Activated T-helper 17 cell treated with anti-CD3 and anti-CD28 coated beads, Interleukin-2, amount 50 U/mL, for 72 hours (primary cell): ENCODE data around the gene SAMD4A. TPM values are rescaled to one million over a fixed set of nuclear protein-coding genes. Genes with fewer than 3 reads are reported as not detected.

Experiments used
- ATAC-seq: fragments of 150-1000 bp; cut with Tn5 transposase; replicated peaks from 2 replicates; pipeline ENCODE4 v1.10.0; 2021; ENCODE audit warnings: mild to moderate bottlenecking, moderate library complexity
- H3K27ac Mint-ChIP-seq: one replicate; pipeline ENCODE4 v1.8.0; 2022; ENCODE audit warnings: mixed read lengths
- H3K27me3 Mint-ChIP-seq: one replicate; pipeline ENCODE4 v1.8.0; 2022; ENCODE audit warnings: mixed read lengths
- H3K36me3 Mint-ChIP-seq: one replicate; pipeline ENCODE4 v1.8.0; 2022; ENCODE audit warnings: low read depth, mild to moderate bottlenecking, mixed read lengths
- H3K4me1 Mint-ChIP-seq: one replicate; pipeline ENCODE4 v1.8.0; 2022; ENCODE audit warnings: mixed read lengths
- H3K4me3 Mint-ChIP-seq: one replicate; pipeline ENCODE4 v1.8.0; 2022; ENCODE audit warnings: mild to moderate bottlenecking, mixed read lengths
- H3K9me3 Mint-ChIP-seq: one replicate; pipeline ENCODE4 v1.8.0; 2022; ENCODE audit warnings: mixed read lengths
- total RNA-seq, 2 donors: library from RNA; stranded (reverse); gene quantifications; one replicate each; pipeline ENCODE4 v1.2.3, GENCODE V29; 2022

Gene SAMD4A
- total RNA-seq, 2 donors from 2014 or later = 3.2 to 4.4 TPM

GRCh38 chr14:54778618-54779345 lies 211.9 kb downstream of the SAMD4A start:
- no peak for ATAC-seq
- H3K4me3 Mint-ChIP-seq = no peak overlapping the region
- no peak overlapping the region for H3K27ac Mint-ChIP-seq
- H3K4me1 Mint-ChIP-seq = peaks cover 13% of the 10 kb centered on the region
- no peaks in the 10 kb centered on the region for H3K9me3 Mint-ChIP-seq
- H3K36me3 Mint-ChIP-seq = peaks cover 6% of the 10 kb centered on the region
- H3K27me3 Mint-ChIP-seq = peaks cover 7% of the 10 kb centered on the region

GRCh38 chr14:54781080-54781479 lies 214.2 kb downstream of the SAMD4A start:
- Mint-ChIP-seq H3K36me3 (peaks cover 6% of the 10 kb centered on the region), H3K27me3 (peaks cover 7% of the 10 kb centered on the region), H3K9me3 (no peaks in the 10 kb centered on the region), H3K27ac (no peak overlapping the region), H3K4me3 (no peak overlapping the region), H3K4me1 (peaks cover 8% of the 10 kb centered on the region)
- no peak for ATAC-seq

- ATAC-seq = no peak
- Mint-ChIP-seq H3K4me3 (no peak overlapping the region), H3K27ac (no peak overlapping the region), H3K4me1 (peaks cover 1% of the 10 kb centered on the region), H3K27me3 (peaks cover 7% of the 10 kb centered on the region), H3K9me3 (no peaks in the 10 kb centered on the region), H3K36me3 (peaks cover under 1% of the 10 kb centered on the region)
These were observed 215.2 kb downstream of the SAMD4A start for GRCh38 chr14:54781961-54782750.

- H3K9me3 Mint-ChIP-seq = no peaks in the 10 kb centered on the region
- H3K27ac Mint-ChIP-seq = no peak overlapping the region
- H3K4me1 Mint-ChIP-seq = no peaks in the 10 kb centered on the region
- peaks cover 7% of the 10 kb centered on the region for H3K27me3 Mint-ChIP-seq
- H3K4me3 Mint-ChIP-seq = no peak overlapping the region
- no peak for ATAC-seq
- no peaks in the 10 kb centered on the region for H3K36me3 Mint-ChIP-seq
These were observed 216.1 kb downstream of the SAMD4A start for GRCh38 chr14:54782751-54783659.

GRCh38 chr14:54783660-54784015 lies 216.7 kb downstream of the SAMD4A start:
- H3K4me1 Mint-ChIP-seq = no peaks in the 10 kb centered on the region
- peaks cover 7% of the 10 kb centered on the region for H3K27me3 Mint-ChIP-seq
- no peaks in the 10 kb centered on the region for H3K36me3 Mint-ChIP-seq
- H3K9me3 Mint-ChIP-seq = no peaks in the 10 kb centered on the region
- ATAC-seq = no peak
- peak overlapping the region; percentile 12 for H3K27ac Mint-ChIP-seq
- no peak overlapping the region for H3K4me3 Mint-ChIP-seq

- H3K36me3 Mint-ChIP-seq = no peaks in the 10 kb centered on the region
- peaks cover 7% of the 10 kb centered on the region for H3K27me3 Mint-ChIP-seq
- ATAC-seq = no peak
- H3K4me1 Mint-ChIP-seq = no peaks in the 10 kb centered on the region
- peak overlapping the region; percentile 12 for H3K27ac Mint-ChIP-seq
- H3K4me3 Mint-ChIP-seq = no peak overlapping the region
- no peaks in the 10 kb centered on the region for H3K9me3 Mint-ChIP-seq
These were observed 217.1 kb downstream of the SAMD4A start for GRCh38 chr14:54784060-54784459.

- H3K9me3 Mint-ChIP-seq = no peaks in the 10 kb centered on the region
- H3K4me1 Mint-ChIP-seq = no peaks in the 10 kb centered on the region
- no peaks in the 10 kb centered on the region for H3K36me3 Mint-ChIP-seq
- H3K4me3 Mint-ChIP-seq = no peak overlapping the region
- no peak overlapping the region for H3K27ac Mint-ChIP-seq
- peaks cover 7% of the 10 kb centered on the region for H3K27me3 Mint-ChIP-seq
- no peak for ATAC-seq
These were observed 217.7 kb downstream of the SAMD4A start for GRCh38 chr14:54784657-54785056.

GRCh38 chr14:54785136-54785777 lies 218.3 kb downstream of the SAMD4A start:
- no peaks in the 10 kb centered on the region for H3K4me1 Mint-ChIP-seq
- no peaks in the 10 kb centered on the region for H3K36me3 Mint-ChIP-seq
- no peaks in the 10 kb centered on the region for H3K9me3 Mint-ChIP-seq
- H3K27ac Mint-ChIP-seq = no peak overlapping the region
- peaks cover 7% of the 10 kb centered on the region for H3K27me3 Mint-ChIP-seq
- no peak for ATAC-seq
- H3K4me3 Mint-ChIP-seq = no peak overlapping the region

- Mint-ChIP-seq H3K9me3 (no peaks in the 10 kb centered on the region), H3K27ac (no peak overlapping the region), H3K27me3 (peaks cover 3% of the 10 kb centered on the region), H3K36me3 (no peaks in the 10 kb centered on the region), H3K4me1 (no peaks in the 10 kb centered on the region), H3K4me3 (no peak overlapping the region)
- no peak for ATAC-seq
These were observed 219.1 kb downstream of the SAMD4A start for GRCh38 chr14:54785778-54786770.

GRCh38 chr14:54786838-54787237 lies 219.9 kb downstream of the SAMD4A start:
- ATAC-seq = no peak

GRCh38 chr14:54787261-54787660 lies 220.3 kb downstream of the SAMD4A start:
- Mint-ChIP-seq H3K4me1 (no peaks in the 10 kb centered on the region), H3K27ac (no peak overlapping the region), H3K27me3 (no peaks in the 10 kb centered on the region), H3K9me3 (no peaks in the 10 kb centered on the region), H3K36me3 (no peaks in the 10 kb centered on the region), H3K4me3 (no peak overlapping the region)
- no peak for ATAC-seq

More at GRCh38 chr14:54786838-54787237, 219.9 kb downstream of the SAMD4A start:
- Mint-ChIP-seq H3K9me3 (no peaks in the 10 kb centered on the region), H3K27me3 (no peaks in the 10 kb centered on the region), H3K27ac (no peak overlapping the region), H3K4me3 (no peak overlapping the region), H3K36me3 (no peaks in the 10 kb centered on the region), H3K4me1 (no peaks in the 10 kb centered on the region)

GRCh38 chr14:54788701-54789100 lies 221.8 kb downstream of the SAMD4A start:
- Mint-ChIP-seq H3K27ac (no peak overlapping the region), H3K9me3 (no peaks in the 10 kb centered on the region), H3K4me1 (no peaks in the 10 kb centered on the region), H3K36me3 (no peaks in the 10 kb centered on the region), H3K4me3 (no peak overlapping the region), H3K27me3 (no peaks in the 10 kb centered on the region)
- ATAC-seq = no peak

- Mint-ChIP-seq H3K36me3 (no peaks in the 10 kb centered on the region), H3K4me3 (no peak overlapping the region), H3K27me3 (no peaks in the 10 kb centered on the region), H3K9me3 (no peaks in the 10 kb centered on the region), H3K4me1 (no peaks in the 10 kb centered on the region), H3K27ac (no peak overlapping the region)
- no peak for ATAC-seq
These were observed 222.2 kb downstream of the SAMD4A start for GRCh38 chr14:54789166-54789565.
